Mucosa of rectum (tissue), 2 donors: ENCODE data around the gene MACF1.
A peak's percentile ranks its signal among the peaks of the same experiment; 100 is the strongest.

Experiments used
- H3K27ac ChIP-seq, 2 donors: one replicate each; pipeline ENCODE4 v1.7.0; 2013; ENCODE audit warnings: inconsistent platforms in 2 of 2, low read depth in 2 of 2, low read length in 2 of 2
- H3K27me3 ChIP-seq, 2 donors: one replicate each; pipeline ENCODE4 v1.7.0; 2013; ENCODE audit warnings: low read length in 2 of 2; ENCODE audit not compliant: control insufficient read depth in 2 of 2, insufficient read depth in 2 of 2
- H3K36me3 ChIP-seq, 2 donors: one replicate each; pipeline ENCODE4 v1.7.0; 2013; ENCODE audit warnings: low read length in 2 of 2; ENCODE audit not compliant: control insufficient read depth in 2 of 2, insufficient read depth in 2 of 2
- H3K4me1 ChIP-seq, 2 donors: one replicate each; pipeline ENCODE4 v1.7.0; 2013; ENCODE audit warnings: low read length in 2 of 2, mild to moderate bottlenecking in 1 of 2; ENCODE audit not compliant: control insufficient read depth in 2 of 2, insufficient read depth in 2 of 2
- H3K4me3 ChIP-seq, 2 donors: one replicate each; pipeline ENCODE4 v1.7.0; 2013; ENCODE audit warnings: low read length in 2 of 2
- H3K9ac ChIP-seq, 2 donors: one replicate each; pipeline ENCODE4 v1.7.0; 2013; ENCODE audit warnings: low read length in 2 of 2, low read depth in 1 of 2, mild to moderate bottlenecking in 1 of 2
- H3K9me3 ChIP-seq, 2 donors: one replicate each; pipeline ENCODE4 v1.7.0; 2013; ENCODE audit warnings: low read length in 2 of 2; ENCODE audit not compliant: control insufficient read depth in 2 of 2
- donor health status: healthy.
- donor health status: Normal muscosa, but diverticular disease.

Gene MACF1

GRCh38 chr1:39178541-39179431, 25.7 kb upstream of the MACF1 start:
- Histone ChIP-seq H3K27ac (no peak overlapping the region), H3K9me3 (no peaks in the 10 kb centered on the region), H3K4me1 (peaks cover 5 to 17% of the 10 kb centered on the region in 2 donors), H3K4me3 (no peak overlapping the region), H3K9ac (no peak overlapping the region), H3K36me3 (no peaks in the 10 kb centered on the region), H3K27me3 (no peaks in the 10 kb centered on the region)

- no peaks in the 10 kb centered on the region for H3K9me3 ChIP-seq
- H3K4me3 ChIP-seq: no peak overlapping the region
- H3K9ac ChIP-seq: no peak overlapping the region
- H3K4me1 ChIP-seq: peaks cover 3 to 18% of the 10 kb centered on the region in 2 donors
- H3K36me3 ChIP-seq: no peaks in the 10 kb centered on the region
- H3K27me3 ChIP-seq: no peaks in the 10 kb centered on the region
- H3K27ac ChIP-seq: no peak overlapping the region
These were observed 23.2 kb upstream of the MACF1 start for GRCh38 chr1:39181311-39181710.

GRCh38 chr1:39182804-39183203, 21.7 kb upstream of the MACF1 start:
- Histone ChIP-seq H3K27ac (no peak overlapping the region), H3K9ac (no peak overlapping the region), H3K27me3 (no peaks in the 10 kb centered on the region), H3K9me3 (no peaks in the 10 kb centered on the region), H3K36me3 (no peaks in the 10 kb centered on the region), H3K4me1 (peaks cover under 1 to 18% of the 10 kb centered on the region in 2 donors), H3K4me3 (no peak overlapping the region)

GRCh38 chr1:39183503-39184353, 20.8 kb upstream of the MACF1 start:
- Histone ChIP-seq H3K4me3 (no peak overlapping the region), H3K9me3 (no peaks in the 10 kb centered on the region), H3K9ac (peak overlapping the region in 1 of 2 donors; percentile 59), H3K27ac (peak overlapping the region; percentile 16 to 75), H3K36me3 (no peaks in the 10 kb centered on the region), H3K27me3 (no peaks in the 10 kb centered on the region), H3K4me1 (peaks cover 0 to 15% of the 10 kb centered on the region in 2 donors)

GRCh38 chr1:39184354-39184818, 20.1 kb upstream of the MACF1 start:
- no peak overlapping the region for H3K4me3 ChIP-seq
- peak overlapping the region in 1 of 2 donors; percentile 59 for H3K9ac ChIP-seq
- H3K27me3 ChIP-seq: no peaks in the 10 kb centered on the region
- no peaks in the 10 kb centered on the region for H3K36me3 ChIP-seq
- no peaks in the 10 kb centered on the region for H3K9me3 ChIP-seq
- H3K4me1 ChIP-seq: peaks cover 0 to 11% of the 10 kb centered on the region in 2 donors
- H3K27ac ChIP-seq: peak overlapping the region; percentile 16 to 75

- Histone ChIP-seq H3K9ac (no peak overlapping the region), H3K36me3 (no peaks in the 10 kb centered on the region), H3K4me1 (peaks cover 0 to 23% of the 10 kb centered on the region in 2 donors), H3K9me3 (no peaks in the 10 kb centered on the region), H3K27me3 (no peaks in the 10 kb centered on the region), H3K27ac (no peak overlapping the region), H3K4me3 (no peak overlapping the region)
These were observed 17.0 kb upstream of the MACF1 start for GRCh38 chr1:39187275-39188046.

- no peak overlapping the region for H3K4me3 ChIP-seq
- H3K9ac ChIP-seq: no peak overlapping the region
- H3K4me1 ChIP-seq: peaks cover 2 to 16% of the 10 kb centered on the region in 2 donors
- H3K27me3 ChIP-seq: no peaks in the 10 kb centered on the region
- no peaks in the 10 kb centered on the region for H3K9me3 ChIP-seq
- H3K27ac ChIP-seq: no peak overlapping the region
- H3K36me3 ChIP-seq: no peaks in the 10 kb centered on the region
These were observed 14.9 kb upstream of the MACF1 start for GRCh38 chr1:39189592-39190041.

GRCh38 chr1:39190096-39190495, 14.4 kb upstream of the MACF1 start:
- no peak overlapping the region for H3K9ac ChIP-seq
- H3K4me3 ChIP-seq: no peak overlapping the region
- no peaks in the 10 kb centered on the region for H3K27me3 ChIP-seq
- no peak overlapping the region for H3K27ac ChIP-seq
- no peaks in the 10 kb centered on the region for H3K9me3 ChIP-seq
- no peaks in the 10 kb centered on the region for H3K36me3 ChIP-seq
- H3K4me1 ChIP-seq: peaks cover 2 to 21% of the 10 kb centered on the region in 2 donors

GRCh38 chr1:39194398-39195051, 10.0 kb upstream of the MACF1 start:
- no peaks in the 10 kb centered on the region for H3K27me3 ChIP-seq
- no peaks in the 10 kb centered on the region for H3K36me3 ChIP-seq
- peak overlapping the region in 1 of 2 donors; percentile 45 for H3K27ac ChIP-seq
- peaks cover 2 to 35% of the 10 kb centered on the region in 2 donors for H3K4me1 ChIP-seq
- peak overlapping the region in 1 of 2 donors; percentile 36 for H3K9ac ChIP-seq
- no peak overlapping the region for H3K4me3 ChIP-seq
- H3K9me3 ChIP-seq: no peaks in the 10 kb centered on the region
